Measurements from ENCODE around the gene SLC35F3. TPM values are rescaled to one million over a fixed set of nuclear protein-coding genes. Genes with fewer than 3 reads are reported as not detected.

SLC35F3 gene
- total RNA-seq, 1 experiment from 2014 or later = 19.1 TPM

DNA sequence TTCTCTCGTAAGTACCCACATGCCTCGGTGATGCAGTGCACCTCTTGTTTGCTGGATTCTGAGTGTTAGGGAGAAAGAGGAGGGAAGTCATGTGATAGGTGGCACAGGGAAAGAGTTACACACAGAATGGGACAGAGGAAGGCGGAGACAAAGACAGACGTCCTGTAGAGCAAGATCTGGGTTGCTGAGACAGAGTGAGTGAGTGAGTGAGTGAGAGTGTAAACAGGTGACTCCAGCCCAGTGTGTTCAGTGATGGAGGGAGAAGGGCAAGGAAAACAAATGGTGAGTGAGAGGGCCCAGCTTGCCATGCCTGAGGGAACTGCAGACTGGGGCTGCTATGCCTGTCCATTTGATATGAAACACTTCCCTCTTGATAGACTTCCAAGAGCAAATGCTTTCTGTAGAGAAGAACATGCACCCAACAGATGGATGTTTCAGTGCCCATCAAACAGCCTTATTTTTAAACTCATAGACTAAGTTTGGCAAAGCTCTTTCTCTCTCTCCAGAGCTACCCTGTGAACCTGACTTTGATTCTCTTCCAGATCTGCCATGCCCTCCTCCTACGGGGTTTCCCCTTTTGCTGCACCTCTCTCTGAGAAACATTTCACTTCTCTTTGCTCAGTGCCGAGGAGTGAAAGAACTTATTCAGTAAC is 258.9 kb downstream of the SLC35F3 start:
- BruUV-seq (replicated peaks) = no TSS peak
- no peak overlapping the region for H3K4me3 ChIP-seq (ENCODE audit: low read depth in 2 of 2, low read length in 2 of 2)
- ATAC-seq (peak; percentile 52), DNase-seq (ENCODE audit: low read depth, low spot score) (no peak)
- intact Hi-C loops (cut with micrococcal nuclease; ENCODE audit: unreplicated experiment) = no loop called here
- 0 out of 2 replicates have a peak, but pooled peaks cover 5% of the 10 kb centered on the region for H3K4me1 ChIP-seq (ENCODE audit: control insufficient read depth, insufficient read depth, low read length)
- POLR2A ChIA-PET = interaction anchor here (0.6 kb wide), 1 partner anchor 588 kb away, joined by 3 read pairs; no protein-coding TSS in a partner anchor
- CTCF ChIA-PET = no interaction called here
- no peak for TF ChIP-seq SIN3A (IDR thresholded peaks at IDR 0.05; ENCODE audit: borderline replicate concordance, insufficient read depth, low read depth, low read length)
- TF ChIP-seq POLR2AphosphoS5 (IDR thresholded peaks at IDR 0.05; ENCODE audit: low read depth, low read length) = no peak
- TF ChIP-seq, protein P1, sequence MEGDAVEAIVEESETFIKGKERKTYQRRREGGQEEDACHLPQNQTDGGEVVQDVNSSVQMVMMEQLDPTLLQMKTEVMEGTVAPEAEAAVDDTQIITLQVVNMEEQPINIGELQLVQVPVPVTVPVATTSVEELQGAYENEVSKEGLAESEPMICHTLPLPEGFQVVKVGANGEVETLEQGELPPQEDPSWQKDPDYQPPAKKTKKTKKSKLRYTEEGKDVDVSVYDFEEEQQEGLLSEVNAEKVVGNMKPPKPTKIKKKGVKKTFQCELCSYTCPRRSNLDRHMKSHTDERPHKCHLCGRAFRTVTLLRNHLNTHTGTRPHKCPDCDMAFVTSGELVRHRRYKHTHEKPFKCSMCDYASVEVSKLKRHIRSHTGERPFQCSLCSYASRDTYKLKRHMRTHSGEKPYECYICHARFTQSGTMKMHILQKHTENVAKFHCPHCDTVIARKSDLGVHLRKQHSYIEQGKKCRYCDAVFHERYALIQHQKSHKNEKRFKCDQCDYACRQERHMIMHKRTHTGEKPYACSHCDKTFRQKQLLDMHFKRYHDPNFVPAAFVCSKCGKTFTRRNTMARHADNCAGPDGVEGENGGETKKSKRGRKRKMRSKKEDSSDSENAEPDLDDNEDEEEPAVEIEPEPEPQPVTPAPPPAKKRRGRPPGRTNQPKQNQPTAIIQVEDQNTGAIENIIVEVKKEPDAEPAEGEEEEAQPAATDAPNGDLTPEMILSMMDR (IDR thresholded peaks at IDR 0.05) = no peak
- no peak for TF ChIP-seq TCF7L2 (IDR thresholded peaks at IDR 0.05; ENCODE audit: low read depth, low read length)
- TF ChIP-seq, protein P2, sequence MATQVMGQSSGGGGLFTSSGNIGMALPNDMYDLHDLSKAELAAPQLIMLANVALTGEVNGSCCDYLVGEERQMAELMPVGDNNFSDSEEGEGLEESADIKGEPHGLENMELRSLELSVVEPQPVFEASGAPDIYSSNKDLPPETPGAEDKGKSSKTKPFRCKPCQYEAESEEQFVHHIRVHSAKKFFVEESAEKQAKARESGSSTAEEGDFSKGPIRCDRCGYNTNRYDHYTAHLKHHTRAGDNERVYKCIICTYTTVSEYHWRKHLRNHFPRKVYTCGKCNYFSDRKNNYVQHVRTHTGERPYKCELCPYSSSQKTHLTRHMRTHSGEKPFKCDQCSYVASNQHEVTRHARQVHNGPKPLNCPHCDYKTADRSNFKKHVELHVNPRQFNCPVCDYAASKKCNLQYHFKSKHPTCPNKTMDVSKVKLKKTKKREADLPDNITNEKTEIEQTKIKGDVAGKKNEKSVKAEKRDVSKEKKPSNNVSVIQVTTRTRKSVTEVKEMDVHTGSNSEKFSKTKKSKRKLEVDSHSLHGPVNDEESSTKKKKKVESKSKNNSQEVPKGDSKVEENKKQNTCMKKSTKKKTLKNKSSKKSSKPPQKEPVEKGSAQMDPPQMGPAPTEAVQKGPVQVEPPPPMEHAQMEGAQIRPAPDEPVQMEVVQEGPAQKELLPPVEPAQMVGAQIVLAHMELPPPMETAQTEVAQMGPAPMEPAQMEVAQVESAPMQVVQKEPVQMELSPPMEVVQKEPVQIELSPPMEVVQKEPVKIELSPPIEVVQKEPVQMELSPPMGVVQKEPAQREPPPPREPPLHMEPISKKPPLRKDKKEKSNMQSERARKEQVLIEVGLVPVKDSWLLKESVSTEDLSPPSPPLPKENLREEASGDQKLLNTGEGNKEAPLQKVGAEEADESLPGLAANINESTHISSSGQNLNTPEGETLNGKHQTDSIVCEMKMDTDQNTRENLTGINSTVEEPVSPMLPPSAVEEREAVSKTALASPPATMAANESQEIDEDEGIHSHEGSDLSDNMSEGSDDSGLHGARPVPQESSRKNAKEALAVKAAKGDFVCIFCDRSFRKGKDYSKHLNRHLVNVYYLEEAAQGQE (IDR thresholded peaks at IDR 0.05; ENCODE audit: insufficient read depth in 1 of 2, low read depth in 2 of 2, low read length in 1 of 2) = no peak
- in situ Hi-C loops (cut with HindIII; ENCODE audit: low pct_unique_long_range_greater_than_20kb, low sequenced_read_pairs) = no loop called here
- no peaks in the 10 kb centered on the region for H3K27me3 ChIP-seq (ENCODE audit: control insufficient read depth, insufficient read depth, low read length)
- no peak overlapping the region for H3K27ac ChIP-seq (ENCODE audit: low read length)
- H3K9me3 ChIP-seq (ENCODE audit: control insufficient read depth, insufficient read depth, low read depth, low read length) = no peaks in the 10 kb centered on the region
- H3K36me3 ChIP-seq (ENCODE audit: control insufficient read depth, insufficient read depth, low read length) = no peaks in the 10 kb centered on the region

DNA sequence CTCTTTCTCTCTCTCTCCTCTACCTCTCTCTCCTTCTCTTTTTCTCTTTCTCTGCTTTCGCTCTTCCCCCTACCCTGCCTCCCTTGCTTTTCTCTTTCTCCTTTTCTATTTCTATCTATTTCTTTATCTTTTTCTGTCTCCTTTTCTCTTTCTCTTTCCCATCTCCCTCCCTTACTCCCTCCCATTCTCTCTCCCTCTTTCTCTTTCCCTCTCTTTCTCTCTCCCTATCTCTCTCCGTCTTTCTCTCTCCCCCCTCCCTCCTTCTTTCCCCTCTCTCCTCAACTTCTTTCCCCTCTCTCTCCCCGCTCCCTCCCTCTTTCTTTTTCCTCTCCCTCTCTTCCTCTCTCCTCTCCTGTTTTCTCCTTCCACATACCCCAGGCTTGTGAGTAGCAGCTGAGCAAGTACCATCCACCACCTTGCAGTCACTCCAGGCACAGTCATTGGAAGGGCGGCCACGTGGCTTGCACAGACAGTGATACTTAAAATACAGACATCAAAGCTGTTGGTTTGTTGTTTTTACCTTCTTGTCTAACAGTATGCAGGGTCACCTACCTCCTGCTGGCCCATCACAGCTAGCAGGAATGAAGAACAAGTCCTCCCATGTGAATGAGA is 259.7 kb downstream of the SLC35F3 start:
- 0 out of 2 replicates have a peak, but pooled peaks cover 5% of the 10 kb centered on the region for H3K4me1 ChIP-seq (ENCODE audit: control insufficient read depth, insufficient read depth, low read length)
- no TSS peak for BruUV-seq (replicated peaks)
- in situ Hi-C loops (cut with HindIII; ENCODE audit: low pct_unique_long_range_greater_than_20kb, low sequenced_read_pairs) (no loop called here), intact Hi-C loops (cut with micrococcal nuclease; ENCODE audit: unreplicated experiment) (no loop called here)
- DNase-seq (ENCODE audit: low read depth, low spot score) (no peak), ATAC-seq (no peak)
- ChIA-PET POLR2A (no interaction called here), CTCF (no interaction called here)
- no peak for TF ChIP-seq POLR2AphosphoS5 (IDR thresholded peaks at IDR 0.05; ENCODE audit: low read depth, low read length)
- no peak for TF ChIP-seq SIN3A (IDR thresholded peaks at IDR 0.05; ENCODE audit: borderline replicate concordance, insufficient read depth, low read depth, low read length)
- TF ChIP-seq, protein P1 (IDR thresholded peaks at IDR 0.05) = no peak
- H3K4me3 ChIP-seq (ENCODE audit: low read depth in 2 of 2, low read length in 2 of 2) = no peak overlapping the region
- H3K27ac ChIP-seq (ENCODE audit: low read length) = no peak overlapping the region
- H3K27me3 ChIP-seq (ENCODE audit: control insufficient read depth, insufficient read depth, low read length) = no peaks in the 10 kb centered on the region
- no peaks in the 10 kb centered on the region for H3K9me3 ChIP-seq (ENCODE audit: control insufficient read depth, insufficient read depth, low read depth, low read length)
- no peaks in the 10 kb centered on the region for H3K36me3 ChIP-seq (ENCODE audit: control insufficient read depth, insufficient read depth, low read length)
